ENCODE results near the gene DES.

DES gene

DNA sequence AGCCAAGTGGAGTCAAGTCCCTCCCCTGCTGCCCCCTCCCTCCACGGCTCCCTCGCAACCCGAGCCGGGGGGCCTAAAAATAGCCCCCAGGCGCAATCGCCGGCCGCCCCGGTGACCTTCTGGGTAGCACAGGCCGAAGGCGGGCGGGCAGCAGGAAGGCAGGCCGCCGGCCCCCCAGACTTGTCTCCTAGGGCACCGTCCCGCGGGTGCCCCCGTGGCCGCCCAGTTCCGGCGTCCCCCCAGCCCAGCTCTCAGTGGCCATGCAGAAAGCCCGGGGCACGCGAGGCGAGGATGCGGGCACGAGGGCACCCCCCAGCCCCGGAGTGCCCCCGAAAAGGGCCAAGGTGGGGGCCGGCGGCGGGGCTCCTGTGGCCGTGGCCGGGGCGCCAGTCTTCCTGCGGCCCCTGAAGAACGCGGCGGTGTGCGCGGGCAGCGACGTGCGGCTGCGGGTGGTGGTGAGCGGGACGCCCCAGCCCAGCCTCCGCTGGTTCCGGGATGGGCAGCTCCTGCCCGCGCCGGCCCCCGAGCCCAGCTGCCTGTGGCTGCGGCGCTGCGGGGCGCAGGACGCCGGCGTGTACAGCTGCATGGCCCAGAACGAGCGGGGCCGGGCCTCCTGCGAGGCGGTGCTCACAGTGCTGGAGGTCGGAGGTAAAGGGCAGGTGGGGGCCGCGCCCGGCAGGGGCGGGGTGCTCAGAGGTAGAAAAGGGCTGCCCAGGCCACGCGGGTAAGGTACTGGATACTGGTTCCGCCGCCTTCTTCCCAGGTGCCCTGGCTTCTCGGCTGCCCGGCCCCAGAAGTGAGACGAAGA, 16.7 kb downstream of the DES start, which contains the start of gene SPEG:
Gene SPEG, plus strand, starts transcription at position 126 of the 808 bp plus-strand sequence. Its CDS starts 135 bp downstream, at position 261.
- TF ChIP-seq CTCF (IDR thresholded peaks at IDR 0.05) (no peak), ZFX (IDR thresholded peaks at IDR 0.05; ENCODE audit: borderline replicate concordance) (no peak)
- H3K27ac ChIP-seq, result no peak within 1 kb of the TSS

- no peak for TF ChIP-seq ZFX (IDR thresholded peaks at IDR 0.05; ENCODE audit: borderline replicate concordance)
- no peak for TF ChIP-seq CTCF (IDR thresholded peaks at IDR 0.05)
- no peak overlapping the region for H3K27ac ChIP-seq
These were observed 17.5 kb downstream of the DES start for GRCh38 chr2:219435701-219436100.

- TF ChIP-seq CTCF (IDR thresholded peaks at IDR 0.05) (no peak), ZFX (IDR thresholded peaks at IDR 0.05; ENCODE audit: borderline replicate concordance) (no peak)
These were observed 18.3 kb downstream of the DES start for GRCh38 chr2:219436491-219436890.

GRCh38 chr2:219437141-219437540, 19.0 kb downstream of the DES start:
- no peak for TF ChIP-seq CTCF (IDR thresholded peaks at IDR 0.05)
- TF ChIP-seq ZFX (IDR thresholded peaks at IDR 0.05; ENCODE audit: borderline replicate concordance), result no peak
- no peak overlapping the region for H3K27ac ChIP-seq

More at GRCh38 chr2:219436491-219436890, 18.3 kb downstream of the DES start:
- H3K27ac ChIP-seq, result no peak overlapping the region

DNA sequence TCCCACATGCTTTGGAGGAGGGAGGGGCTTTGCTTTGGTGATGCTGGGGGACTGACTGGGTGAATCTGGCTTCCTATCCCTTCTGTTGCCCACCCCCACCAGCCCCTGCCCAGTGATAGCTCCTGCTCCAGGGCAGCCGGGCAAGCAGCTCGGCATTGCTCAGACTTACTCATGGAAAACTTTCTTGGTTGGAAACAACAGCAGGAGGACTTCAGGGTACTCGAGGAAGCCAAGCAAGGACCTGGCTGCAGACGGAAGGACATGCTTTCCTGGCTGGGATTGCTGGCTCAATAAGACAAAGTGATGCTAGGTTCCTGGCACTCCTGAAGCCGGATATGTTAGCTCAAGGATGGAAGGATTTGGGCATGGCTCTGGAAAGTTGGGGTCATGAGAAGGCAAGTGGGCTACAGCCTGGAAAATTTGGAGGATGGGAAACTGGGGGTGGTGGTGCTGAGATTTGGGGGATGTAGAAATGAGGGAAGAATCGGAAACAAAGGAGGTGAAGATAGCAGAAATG, 19.6 kb downstream of the DES start:
- TF ChIP-seq ZFX (IDR thresholded peaks at IDR 0.05; ENCODE audit: borderline replicate concordance) (no peak), CTCF (IDR thresholded peaks at IDR 0.05) (no peak)
- no peak overlapping the region for H3K27ac ChIP-seq

- TF ChIP-seq CTCF (IDR thresholded peaks at IDR 0.05), result no peak
- TF ChIP-seq ZFX (IDR thresholded peaks at IDR 0.05; ENCODE audit: borderline replicate concordance), result no peak
- no peak overlapping the region for H3K27ac ChIP-seq
These were observed 20.3 kb downstream of the DES start for GRCh38 chr2:219438453-219438852.

DNA sequence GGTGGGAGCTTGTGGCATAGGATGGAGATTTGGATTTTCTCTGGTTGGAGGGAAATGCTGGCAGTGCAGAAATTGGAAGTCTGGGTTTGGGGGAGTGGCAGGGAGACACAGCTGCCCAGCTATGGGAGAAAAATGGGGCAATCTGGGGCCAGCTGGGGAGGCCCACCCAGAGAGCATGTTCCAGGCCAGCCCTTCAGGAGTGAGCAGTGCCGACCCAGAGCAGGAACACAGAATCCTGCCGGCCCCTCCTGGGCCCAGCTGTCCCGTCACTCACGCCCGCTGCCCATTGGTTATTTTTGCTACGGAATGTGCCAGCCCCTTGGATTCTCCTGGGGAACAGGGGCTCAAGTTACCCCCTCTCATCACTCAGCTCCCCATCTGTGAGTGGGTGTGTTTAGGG, 21.3 kb downstream of the DES start:
- no peak for TF ChIP-seq ZFX (IDR thresholded peaks at IDR 0.05; ENCODE audit: borderline replicate concordance)
- TF ChIP-seq CTCF (IDR thresholded peaks at IDR 0.05), result no peak

More for the DNA sequence above, 21.3 kb downstream of the DES start:
- H3K27ac ChIP-seq, result no peak overlapping the region

Measured in 22Rv1 (cell line).